Uterus (tissue), 4 donors: Measurements from ENCODE around the gene ARID5A. TPM values are rescaled to one million over a fixed set of nuclear protein-coding genes. Genes with fewer than 3 reads are reported as not detected.

Source experiments
- DNase-seq, 2 donors: peaks; one replicate each; pipeline ENCODE4 v3.0.0-alpha.2; 2019 to 2020
- H3K27ac ChIP-seq, 2 donors: fragments of 200-600 bp; sonication (generic); 1 replicate in 1 of 2; 2 replicates in 1 of 2; pipeline ENCODE4 v1.5.1; 2016 to 2018
- H3K27me3 ChIP-seq, 2 donors: fragments of 200-600 bp; sonication (generic); one replicate each; pipeline ENCODE4 v1.5.1; 2018 to 2019; ENCODE audit warnings: control low read depth in 1 of 2
- H3K36me3 ChIP-seq, 2 donors: fragments of 200-600 bp; sonication (generic); one replicate each; pipeline ENCODE4 v1.5.1; 2019; ENCODE audit warnings: control low read depth in 1 of 2
- H3K4me1 ChIP-seq, 2 donors: fragments of 200-600 bp; sonication (generic); one replicate each; pipeline ENCODE4 v1.5.1; 2018 to 2019; ENCODE audit warnings: control low read depth in 1 of 2
- H3K4me3 ChIP-seq, 2 donors: fragments of 200-600 bp; sonication (generic); 1 replicate in 1 of 2; 2 replicates in 1 of 2; pipeline ENCODE4 v1.5.1; 2018 to 2019; ENCODE audit warnings: mild to moderate bottlenecking in 1 of 2
- H3K9me3 ChIP-seq, 2 donors: fragments of 200-600 bp; sonication (generic); one replicate each; pipeline ENCODE4 v1.5.1; 2019; ENCODE audit warnings: control low read depth in 1 of 2
- POLR2A ChIP-seq, 2 donors: fragments of 450-650 bp; IDR thresholded peaks; one replicate each; pipeline ENCODE4 v1.6.1; 2016; ENCODE audit warnings: antibody characterized with exemption in 2 of 2, mild to moderate bottlenecking in 1 of 2, moderate library complexity in 1 of 2
- intact Hi-C: fragments of 100-400 bp; cut with DNase I; formaldehyde crosslinking; loops from one replicate; pipeline ENCODE4 v1.15.1; 2023; ENCODE audit warnings: low total_unique reads
- total RNA-seq, 4 donors: library from RNA; depleted of rRNA in 3 of 4; stranded (reverse); fragments of >200 nt in 3 of 4; gene quantifications; one replicate each; pipeline versions ENCODE4 v1.1.0 to v1.2.4, GENCODE V29; 2014 to 2023
- TF ChIP-seq, protein P1 (sequence below), 4 experiments: fragments of 200-600 bp in 2 of 4; fragments of 450-650 bp in 2 of 4; sonication (generic) in 2 of 4; IDR thresholded peaks; one replicate each; pipeline ENCODE4 v1.5.1; 2016 to 2019; ENCODE audit warnings: antibody characterized with exemption in 4 of 4, mild to moderate bottlenecking in 2 of 4, moderate library complexity in 1 of 4
- donor health status: DM: yes; HTN: yes; CAD: no.

ARID5A gene
- total RNA-seq, 4 donors from 2014 or later, result 15.1 to 73.5 (median 36.3) TPM

DNA sequence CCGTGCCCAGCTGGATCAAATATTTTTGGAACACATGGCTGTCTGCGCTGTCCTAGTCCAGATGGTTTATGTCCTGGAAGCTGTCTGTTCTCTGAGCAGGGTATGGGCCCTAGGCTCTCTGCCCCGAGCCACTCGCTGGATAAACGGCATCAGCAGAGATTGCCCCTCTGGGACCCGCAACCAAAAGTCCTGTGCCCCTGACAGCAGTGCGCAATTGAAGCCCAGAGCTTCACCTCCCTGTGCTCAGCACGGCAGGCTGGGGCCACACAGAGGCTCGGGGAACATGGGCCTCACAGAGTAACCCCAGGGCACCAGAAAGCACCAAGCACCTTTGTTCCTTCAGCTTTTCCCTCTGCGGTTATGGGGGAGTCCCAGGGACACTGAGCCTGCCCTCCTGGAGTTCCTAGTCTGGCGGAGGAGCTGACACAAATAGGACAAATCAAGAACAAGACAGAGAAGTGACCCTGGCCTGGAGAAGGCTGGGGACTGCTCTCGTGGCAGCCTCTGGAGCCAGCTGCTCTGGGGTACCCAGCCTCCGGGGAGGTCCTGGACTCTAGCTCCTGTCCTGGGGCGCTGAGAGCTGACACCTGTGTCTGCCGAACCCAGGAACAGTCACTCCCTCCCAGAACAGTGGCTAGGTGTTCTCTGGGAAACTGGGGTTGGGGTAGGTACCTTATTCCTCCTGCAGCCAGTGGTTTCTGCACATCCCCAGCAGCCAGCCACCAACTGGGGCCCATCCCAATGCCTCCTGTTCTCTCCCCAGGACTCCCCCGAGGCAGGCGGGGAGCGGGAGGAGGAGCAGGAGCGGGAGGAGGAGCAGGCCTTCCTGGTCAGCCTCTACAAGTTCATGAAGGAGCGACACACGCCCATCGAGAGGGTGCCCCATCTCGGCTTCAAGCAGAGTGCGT lies 12.3 kb downstream of the ARID5A start:
- Histone ChIP-seq H3K27ac (no peak overlapping the region), H3K9me3 (no peaks in the 10 kb centered on the region), H3K36me3 (no peaks in the 10 kb centered on the region), H3K4me3 (no peak overlapping the region), H3K4me1 (no peaks in the 10 kb centered on the region), H3K27me3 (no peaks in the 10 kb centered on the region)
- no peak for DNase-seq
- intact Hi-C loops, result no loop called here
- no peak for TF ChIP-seq POLR2A (IDR thresholded peaks at IDR 0.05)
- TF ChIP-seq, protein P1, sequence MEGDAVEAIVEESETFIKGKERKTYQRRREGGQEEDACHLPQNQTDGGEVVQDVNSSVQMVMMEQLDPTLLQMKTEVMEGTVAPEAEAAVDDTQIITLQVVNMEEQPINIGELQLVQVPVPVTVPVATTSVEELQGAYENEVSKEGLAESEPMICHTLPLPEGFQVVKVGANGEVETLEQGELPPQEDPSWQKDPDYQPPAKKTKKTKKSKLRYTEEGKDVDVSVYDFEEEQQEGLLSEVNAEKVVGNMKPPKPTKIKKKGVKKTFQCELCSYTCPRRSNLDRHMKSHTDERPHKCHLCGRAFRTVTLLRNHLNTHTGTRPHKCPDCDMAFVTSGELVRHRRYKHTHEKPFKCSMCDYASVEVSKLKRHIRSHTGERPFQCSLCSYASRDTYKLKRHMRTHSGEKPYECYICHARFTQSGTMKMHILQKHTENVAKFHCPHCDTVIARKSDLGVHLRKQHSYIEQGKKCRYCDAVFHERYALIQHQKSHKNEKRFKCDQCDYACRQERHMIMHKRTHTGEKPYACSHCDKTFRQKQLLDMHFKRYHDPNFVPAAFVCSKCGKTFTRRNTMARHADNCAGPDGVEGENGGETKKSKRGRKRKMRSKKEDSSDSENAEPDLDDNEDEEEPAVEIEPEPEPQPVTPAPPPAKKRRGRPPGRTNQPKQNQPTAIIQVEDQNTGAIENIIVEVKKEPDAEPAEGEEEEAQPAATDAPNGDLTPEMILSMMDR (IDR thresholded peaks at IDR 0.05), result no peak

DNA sequence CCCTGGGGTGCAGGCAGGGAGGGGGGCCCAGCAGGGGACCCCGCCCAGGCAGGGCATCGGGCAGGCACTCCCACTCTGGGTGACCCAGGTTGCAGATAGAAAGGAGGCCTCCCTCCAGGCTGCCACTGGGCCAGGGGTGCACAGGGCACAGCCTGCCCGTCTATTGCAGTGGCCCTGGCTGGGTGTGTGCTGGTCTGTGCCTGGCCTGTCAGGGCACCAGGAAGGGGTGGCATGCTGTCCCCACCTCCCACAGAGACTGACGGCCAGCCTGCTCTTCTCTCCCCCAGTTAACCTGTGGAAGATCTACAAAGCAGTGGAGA lies 12.9 kb downstream of the ARID5A start:
- intact Hi-C loops, result no loop called here
- Histone ChIP-seq H3K27me3 (no peaks in the 10 kb centered on the region), H3K36me3 (no peaks in the 10 kb centered on the region), H3K4me3 (no peak overlapping the region), H3K4me1 (no peaks in the 10 kb centered on the region), H3K9me3 (no peaks in the 10 kb centered on the region), H3K27ac (no peak overlapping the region)
- no peak for TF ChIP-seq POLR2A (IDR thresholded peaks at IDR 0.05)
- TF ChIP-seq, protein P1 (IDR thresholded peaks at IDR 0.05), result no peak
- no peak for DNase-seq

DNA sequence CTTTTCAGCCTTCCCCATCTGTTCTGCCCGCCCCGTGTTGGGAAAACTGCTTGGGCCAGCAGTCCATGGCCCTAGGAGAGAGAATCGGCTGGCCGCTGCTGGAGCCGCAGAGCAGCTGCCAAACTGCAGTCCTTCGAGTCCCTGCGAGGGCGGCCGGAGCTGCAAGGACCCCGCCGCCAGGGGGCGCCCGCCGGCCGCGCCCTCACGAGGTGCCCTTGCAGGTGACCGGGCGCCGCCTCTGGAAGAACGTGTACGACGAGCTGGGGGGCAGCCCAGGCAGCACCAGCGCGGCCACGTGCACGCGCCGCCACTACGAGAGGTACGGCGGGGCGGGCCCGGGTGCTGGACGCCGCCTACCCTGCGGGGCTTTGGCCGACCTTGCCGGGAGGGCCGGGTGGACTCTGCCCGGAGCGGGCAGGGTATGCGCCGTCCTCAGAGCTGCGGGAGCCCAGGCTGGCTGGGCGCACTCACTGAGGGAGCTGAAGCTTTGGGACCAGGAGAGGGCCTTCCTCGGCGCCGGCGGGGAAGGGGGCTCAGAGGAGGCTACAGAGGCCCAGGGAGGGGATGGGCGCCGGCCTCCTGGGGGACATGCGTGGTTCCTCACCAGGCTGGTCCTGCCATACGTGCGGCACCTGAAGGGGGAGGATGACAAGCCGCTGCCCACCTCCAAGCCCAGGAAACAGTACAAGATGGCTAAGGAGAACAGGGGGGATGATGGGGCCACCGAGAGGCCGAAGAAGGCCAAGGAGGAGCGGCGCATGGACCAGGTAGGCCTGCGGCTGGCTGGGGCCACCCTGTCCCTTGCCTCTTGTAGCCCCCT lies 13.6 kb downstream of the ARID5A start:
- TF ChIP-seq, protein P1 (IDR thresholded peaks at IDR 0.05), result peak in 1 of 4 experiments; percentile 10
- TF ChIP-seq POLR2A (IDR thresholded peaks at IDR 0.05), result no peak
- no peak overlapping the region for H3K27ac ChIP-seq

DNA sequence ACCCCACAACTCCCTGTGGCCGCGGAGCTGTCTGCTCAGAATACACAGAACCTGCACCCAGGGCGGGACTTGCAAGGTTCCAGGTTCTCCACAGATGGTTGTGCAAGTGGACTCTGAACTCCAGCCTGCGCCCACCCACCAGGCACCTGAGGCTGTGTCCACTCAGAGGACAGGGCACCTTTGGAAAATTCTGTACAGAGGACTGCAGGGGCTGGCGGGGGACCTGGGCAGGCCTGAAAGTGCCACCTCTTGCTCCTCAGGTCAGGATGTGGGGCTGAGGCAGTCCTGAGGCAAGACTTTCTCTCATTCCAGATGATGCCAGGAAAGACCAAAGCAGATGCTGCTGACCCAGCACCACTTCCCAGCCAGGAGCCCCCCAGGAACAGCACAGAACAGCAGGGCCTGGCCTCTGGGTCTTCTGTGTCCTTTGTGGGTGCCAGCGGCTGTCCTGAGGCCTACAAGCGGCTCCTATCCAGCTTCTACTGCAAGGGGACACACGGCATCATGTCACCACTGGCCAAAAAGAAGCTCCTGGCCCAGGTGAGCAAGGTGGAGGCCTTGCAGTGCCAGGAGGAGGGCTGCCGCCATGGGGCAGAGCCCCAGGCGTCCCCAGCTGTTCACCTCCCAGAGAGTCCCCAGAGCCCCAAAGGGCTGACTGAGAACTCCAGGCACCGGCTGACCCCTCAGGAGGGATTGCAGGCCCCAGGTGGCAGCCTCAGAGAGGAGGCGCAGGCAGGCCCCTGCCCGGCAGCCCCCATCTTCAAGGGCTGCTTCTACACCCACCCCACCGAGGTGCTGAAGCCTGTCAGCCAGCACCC lies 14.4 kb downstream of the ARID5A start:
- TF ChIP-seq, protein P1 (IDR thresholded peaks at IDR 0.05), result no peak
- TF ChIP-seq POLR2A (IDR thresholded peaks at IDR 0.05), result no peak
- H3K27me3 ChIP-seq, result no peaks in the 10 kb centered on the region
- no peak for DNase-seq
- H3K36me3 ChIP-seq, result no peaks in the 10 kb centered on the region
- no peaks in the 10 kb centered on the region for H3K9me3 ChIP-seq
- intact Hi-C loops, result no loop called here
- H3K27ac ChIP-seq, result no peak overlapping the region
- H3K4me3 ChIP-seq, result no peak overlapping the region
- no peaks in the 10 kb centered on the region for H3K4me1 ChIP-seq

More for the DNA sequence above, 13.6 kb downstream of the ARID5A start:
- Histone ChIP-seq H3K4me1 (no peaks in the 10 kb centered on the region), H3K36me3 (no peaks in the 10 kb centered on the region), H3K9me3 (no peaks in the 10 kb centered on the region), H3K4me3 (no peak overlapping the region), H3K27me3 (no peaks in the 10 kb centered on the region)
- DNase-seq, result no peak
- intact Hi-C loops, result no loop called here
